Skeletal muscle satellite cell (primary cell): ENCODE measurements around the gene IL20RA. TPM values are rescaled to one million over a fixed set of nuclear protein-coding genes. Genes with fewer than 3 reads are reported as not detected.

ENCODE experiments used
- H3K27me3 ChIP-seq: 2 replicates; pipeline ENCODE4 v1.7.0; 2013; ENCODE audit warnings: low read length; ENCODE audit not compliant: control insufficient read depth, insufficient read depth
- H3K36me3 ChIP-seq: 2 replicates; pipeline ENCODE4 v1.7.0; 2013; ENCODE audit warnings: mild to moderate bottlenecking, control low read depth, low read length; ENCODE audit not compliant: insufficient read depth
- H3K4me1 ChIP-seq: 2 replicates; pipeline ENCODE4 v1.7.0; 2013; ENCODE audit warnings: low read length; ENCODE audit not compliant: control insufficient read depth, insufficient read depth
- H3K4me2 ChIP-seq: 2 replicates; pipeline ENCODE4 v1.7.0; 2013; ENCODE audit warnings: mild to moderate bottlenecking, low read length
- H3K4me3 ChIP-seq: 2 replicates; pipeline ENCODE4 v1.7.0; 2013; ENCODE audit warnings: low read length
- H3K9ac ChIP-seq: 2 replicates; pipeline ENCODE4 v1.7.0; 2013; ENCODE audit warnings: mild to moderate bottlenecking, low read depth, low read length, moderate library complexity
- H3K9me3 ChIP-seq: replicated peaks from 2 replicates; pipeline ENCODE4 v1.7.0; 2013; ENCODE audit warnings: mild to moderate bottlenecking, control low read depth, low read length
- total RNA-seq: library from RNA; depleted of rRNA; stranded (reverse); fragments of >200 nt; gene quantifications from 2 replicates; pipeline ENCODE4 v1.2.3, GENCODE V29; 2012; rRNA removed

The IL20RA gene
- total RNA-seq: 0.25 and 0.87 TPM in 2 replicates

- peaks cover 55% of the 10 kb centered on the region for H3K27me3 ChIP-seq
- H3K36me3 ChIP-seq: no peaks in the 10 kb centered on the region
- no peaks in the 10 kb centered on the region for H3K9me3 ChIP-seq
Measured at GRCh38 chr6:137044366-137045221, at the start of gene IL20RA. Gene IL20RA (minus strand): TSS chr6:137044965. CDS start chr6:137044728, 237 bp downstream.

GRCh38 chr6:137093183-137094069 lies 48.7 kb upstream of the IL20RA start:
- Histone ChIP-seq H3K9me3 (no peaks in the 10 kb centered on the region), H3K9ac (no peak overlapping the region), H3K4me3 (no peak overlapping the region), H3K36me3 (no peaks in the 10 kb centered on the region), H3K4me1 (no peaks in the 10 kb centered on the region), H3K4me2 (no peak overlapping the region), H3K27me3 (peaks cover 29% of the 10 kb centered on the region)

More at GRCh38 chr6:137044366-137045221, at the start of gene IL20RA:
- Histone ChIP-seq H3K4me2 (peak within 1 kb of the TSS; percentile 88), H3K9ac (peak within 1 kb of the TSS; percentile 75), H3K4me3 (peak within 1 kb of the TSS; percentile 74), H3K4me1 (peaks cover 3% of the 10 kb centered on the region)

GRCh38 chr6:137092018-137092417 lies 47.3 kb upstream of the IL20RA start:
- no peaks in the 10 kb centered on the region for H3K36me3 ChIP-seq
- H3K4me2 ChIP-seq: no peak overlapping the region
- no peak overlapping the region for H3K4me3 ChIP-seq
- H3K4me1 ChIP-seq: no peaks in the 10 kb centered on the region
- no peak overlapping the region for H3K9ac ChIP-seq
- H3K27me3 ChIP-seq: peaks cover 34% of the 10 kb centered on the region
- H3K9me3 ChIP-seq: no peaks in the 10 kb centered on the region

- peaks cover 47% of the 10 kb centered on the region for H3K27me3 ChIP-seq
- H3K4me1 ChIP-seq: no peaks in the 10 kb centered on the region
- H3K4me2 ChIP-seq: no peak overlapping the region
- H3K9me3 ChIP-seq: no peaks in the 10 kb centered on the region
- H3K4me3 ChIP-seq: no peak overlapping the region
- no peaks in the 10 kb centered on the region for H3K36me3 ChIP-seq
- no peak overlapping the region for H3K9ac ChIP-seq
Measured at GRCh38 chr6:137089305-137089704, 44.5 kb upstream of the IL20RA start.

GRCh38 chr6:137087902-137088301 lies 43.1 kb upstream of the IL20RA start:
- Histone ChIP-seq H3K4me1 (no peaks in the 10 kb centered on the region), H3K4me3 (no peak overlapping the region), H3K4me2 (no peak overlapping the region), H3K9ac (no peak overlapping the region), H3K27me3 (peaks cover 47% of the 10 kb centered on the region), H3K9me3 (no peaks in the 10 kb centered on the region), H3K36me3 (no peaks in the 10 kb centered on the region)

- no peaks in the 10 kb centered on the region for H3K9me3 ChIP-seq
- no peaks in the 10 kb centered on the region for H3K36me3 ChIP-seq
Measured at GRCh38 chr6:137086031-137086430, 41.3 kb upstream of the IL20RA start.

GRCh38 chr6:137084865-137085617 lies 40.3 kb upstream of the IL20RA start:
- Histone ChIP-seq H3K4me2 (no peak overlapping the region), H3K4me3 (no peak overlapping the region), H3K9ac (no peak overlapping the region), H3K9me3 (no peaks in the 10 kb centered on the region), H3K36me3 (no peaks in the 10 kb centered on the region), H3K4me1 (no peaks in the 10 kb centered on the region), H3K27me3 (peaks cover 36% of the 10 kb centered on the region)

More at GRCh38 chr6:137086031-137086430, 41.3 kb upstream of the IL20RA start:
- H3K27me3 ChIP-seq: peaks cover 46% of the 10 kb centered on the region
- no peak overlapping the region for H3K4me3 ChIP-seq
- no peaks in the 10 kb centered on the region for H3K4me1 ChIP-seq
- H3K4me2 ChIP-seq: no peak overlapping the region
- no peak overlapping the region for H3K9ac ChIP-seq

GRCh38 chr6:137084090-137084489 lies 39.3 kb upstream of the IL20RA start:
- Histone ChIP-seq H3K27me3 (peaks cover 29% of the 10 kb centered on the region), H3K36me3 (no peaks in the 10 kb centered on the region), H3K9me3 (no peaks in the 10 kb centered on the region), H3K4me2 (no peak overlapping the region), H3K9ac (no peak overlapping the region), H3K4me1 (no peaks in the 10 kb centered on the region), H3K4me3 (no peak overlapping the region)

GRCh38 chr6:137081997-137082396 lies 37.2 kb upstream of the IL20RA start:
- Histone ChIP-seq H3K36me3 (no peaks in the 10 kb centered on the region), H3K27me3 (peaks cover 23% of the 10 kb centered on the region), H3K9ac (no peak overlapping the region), H3K4me3 (no peak overlapping the region), H3K9me3 (no peaks in the 10 kb centered on the region), H3K4me1 (no peaks in the 10 kb centered on the region), H3K4me2 (no peak overlapping the region)

- no peaks in the 10 kb centered on the region for H3K4me1 ChIP-seq
- no peak overlapping the region for H3K4me3 ChIP-seq
- no peaks in the 10 kb centered on the region for H3K9me3 ChIP-seq
- H3K9ac ChIP-seq: no peak overlapping the region
- H3K4me2 ChIP-seq: no peak overlapping the region
- H3K27me3 ChIP-seq: peaks cover 12% of the 10 kb centered on the region
- H3K36me3 ChIP-seq: no peaks in the 10 kb centered on the region
Measured at GRCh38 chr6:137080711-137081110, 35.9 kb upstream of the IL20RA start.
